T-helper 1 cell (primary cell): ENCODE measurements around the gene LSM7.
"Not testable (repeated sequence)": the region's sequence is repeated elsewhere in the genome, so short reads cannot be mapped to it uniquely, and the experiment has no call there.

Experiments used
- DNase-seq, 5 donors: peaks; one replicate each; pipeline ENCODE4 v3.0.0-alpha.2; 2012 to 2020

Gene LSM7

GRCh38 chr19:2355168-2356035, 27.0 kb upstream of the LSM7 start:
- no peak for DNase-seq

GRCh38 chr19:2354670-2355069, 26.3 kb upstream of the LSM7 start:
- no peak for DNase-seq

DNA sequence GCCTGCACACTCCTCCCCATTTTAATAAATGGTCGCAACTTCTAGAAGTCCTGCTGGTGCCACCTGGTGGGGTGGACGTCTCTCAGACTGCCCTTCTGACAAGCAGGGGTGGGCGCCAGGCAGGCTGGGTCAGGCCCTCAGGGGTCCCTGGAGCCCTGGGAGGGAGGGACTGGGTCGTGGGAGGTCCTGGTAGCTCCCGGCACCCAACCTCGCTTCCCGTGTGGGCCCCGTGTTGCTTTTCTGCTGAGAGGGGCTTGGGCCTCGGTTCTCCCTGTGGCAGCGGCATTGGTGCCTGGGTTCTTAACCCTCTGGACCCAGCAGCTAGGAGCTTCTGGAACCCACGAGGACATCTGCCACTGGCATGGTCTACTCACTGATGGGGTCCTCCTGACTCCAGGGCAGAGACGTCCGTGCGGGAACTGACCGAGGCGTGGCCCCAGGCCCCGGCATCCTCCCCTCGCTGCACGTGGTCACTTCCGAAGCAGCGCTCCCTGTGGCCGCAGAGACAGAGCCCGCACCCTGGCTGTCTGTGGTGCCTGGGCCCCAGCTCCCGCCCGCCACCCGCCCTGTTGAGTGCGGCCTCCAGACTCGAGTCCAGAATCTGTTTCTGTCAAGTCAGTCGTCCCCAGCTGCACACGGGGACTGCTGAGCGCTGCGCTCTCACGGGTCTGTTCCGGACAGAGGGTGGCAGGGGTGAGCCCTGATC, 25.7 kb upstream of the LSM7 start:
- DNase-seq = no peak

- DNase-seq = no peak
These were observed 24.9 kb upstream of the LSM7 start for GRCh38 chr19:2353159-2353886.

DNA sequence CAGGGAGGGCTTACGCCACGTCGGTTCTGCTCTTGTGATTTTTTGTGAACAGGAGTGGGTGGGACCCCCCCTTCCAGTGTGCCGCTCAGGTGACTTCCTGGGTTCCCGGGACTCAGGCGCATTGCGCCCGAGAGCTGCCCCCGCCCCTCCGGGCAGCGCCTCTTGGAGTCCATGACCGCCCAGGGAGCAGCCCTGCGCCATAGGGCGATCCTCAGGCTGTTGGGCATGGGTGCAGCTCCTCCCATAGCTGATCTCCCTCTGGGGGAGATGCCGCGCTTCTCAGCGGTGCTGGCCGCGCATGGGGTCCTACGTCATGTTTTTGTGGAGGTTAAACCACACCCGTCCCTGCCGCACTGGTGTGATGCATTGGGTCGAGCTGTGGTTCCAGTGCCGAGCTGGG, 23.7 kb upstream of the LSM7 start:
- no peak for DNase-seq

GRCh38 chr19:2351591-2351990, 23.2 kb upstream of the LSM7 start:
- no peak for DNase-seq

DNA sequence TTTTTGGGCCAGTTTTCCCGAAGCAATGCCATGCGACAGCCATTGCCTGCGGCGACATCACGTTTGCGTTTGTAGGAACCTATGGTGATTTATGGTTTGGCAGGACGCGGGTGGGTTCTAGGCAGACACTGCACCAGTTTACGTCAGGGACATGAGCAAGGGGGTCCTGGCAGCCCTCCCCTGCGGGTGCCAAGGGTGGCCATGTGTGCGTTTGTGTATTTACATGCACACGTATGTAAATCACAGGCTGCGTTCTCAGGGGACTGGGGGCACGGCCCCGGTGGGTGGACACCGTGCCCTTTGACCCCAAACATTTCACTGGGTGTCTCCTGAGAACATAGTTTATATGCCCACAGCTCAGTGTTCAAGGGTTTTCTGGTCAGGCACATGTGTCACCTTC, 22.3 kb upstream of the LSM7 start:
- DNase-seq = no peak

- not testable (repeated sequence) for DNase-seq
These were observed 21.4 kb upstream of the LSM7 start for GRCh38 chr19:2349818-2350217.

DNA sequence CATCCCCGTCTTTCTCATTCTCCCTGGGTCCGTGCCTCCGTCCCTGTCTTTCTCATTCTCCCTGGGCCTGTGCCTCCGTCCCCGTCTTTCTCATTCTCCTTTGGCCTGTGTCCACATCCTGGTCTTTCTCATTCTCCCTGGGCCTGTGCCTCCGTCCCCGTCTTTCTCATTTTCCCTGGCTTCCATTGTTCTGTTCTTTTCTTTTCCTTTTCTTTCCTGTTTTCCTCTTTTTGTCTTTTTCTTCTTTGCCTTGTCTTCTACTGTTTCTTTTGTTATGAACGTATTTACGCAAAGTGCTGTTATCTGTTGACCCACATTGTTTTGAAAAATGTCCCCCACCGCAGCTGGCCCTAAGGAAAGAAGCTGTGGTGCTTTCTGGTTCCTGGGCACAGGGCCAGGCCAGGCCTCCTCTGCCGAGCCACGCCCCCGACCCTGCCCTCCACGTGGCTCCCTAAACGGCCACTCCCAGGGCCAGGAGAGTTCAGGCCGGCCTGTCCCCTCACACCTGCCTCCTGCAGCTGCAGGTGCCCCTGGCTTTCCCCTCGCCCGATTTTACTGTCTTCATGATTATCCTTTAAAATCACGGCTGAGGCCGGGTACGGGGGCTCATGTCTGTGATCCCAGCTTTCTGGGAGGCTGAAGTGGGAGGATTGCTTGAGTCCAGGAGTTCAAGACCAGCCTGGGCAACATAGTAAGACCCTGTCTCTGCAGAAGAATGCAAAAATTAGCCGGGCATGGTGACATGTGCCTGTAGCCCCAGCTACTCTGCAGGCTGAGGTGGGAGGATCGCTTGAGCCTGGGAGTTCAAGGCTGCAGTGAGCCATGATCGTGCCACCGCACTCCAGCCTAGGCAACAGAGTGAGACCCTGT, 17.6 kb upstream of the LSM7 start:
- DNase-seq = no peak

DNA sequence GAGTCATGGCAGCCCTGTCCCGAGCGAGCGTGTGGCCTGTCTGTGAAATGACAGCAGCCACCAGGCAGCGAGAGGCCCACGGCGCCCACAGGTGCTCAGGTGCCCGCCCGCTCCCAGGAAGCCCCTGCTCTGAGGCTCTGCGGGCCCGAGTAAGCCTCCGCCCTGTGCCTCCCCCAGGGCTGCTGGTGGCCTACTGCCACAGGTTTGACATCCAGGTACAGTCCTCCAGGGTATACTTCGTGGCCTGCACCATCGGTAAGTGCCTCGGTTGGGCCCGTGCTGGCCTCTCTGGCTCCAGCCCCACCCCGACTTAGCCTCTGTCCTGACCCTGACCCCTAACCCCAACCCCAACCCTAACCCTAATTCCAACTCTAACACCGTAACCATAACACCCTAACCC, 16.7 kb upstream of the LSM7 start:
- DNase-seq = no peak

DNA sequence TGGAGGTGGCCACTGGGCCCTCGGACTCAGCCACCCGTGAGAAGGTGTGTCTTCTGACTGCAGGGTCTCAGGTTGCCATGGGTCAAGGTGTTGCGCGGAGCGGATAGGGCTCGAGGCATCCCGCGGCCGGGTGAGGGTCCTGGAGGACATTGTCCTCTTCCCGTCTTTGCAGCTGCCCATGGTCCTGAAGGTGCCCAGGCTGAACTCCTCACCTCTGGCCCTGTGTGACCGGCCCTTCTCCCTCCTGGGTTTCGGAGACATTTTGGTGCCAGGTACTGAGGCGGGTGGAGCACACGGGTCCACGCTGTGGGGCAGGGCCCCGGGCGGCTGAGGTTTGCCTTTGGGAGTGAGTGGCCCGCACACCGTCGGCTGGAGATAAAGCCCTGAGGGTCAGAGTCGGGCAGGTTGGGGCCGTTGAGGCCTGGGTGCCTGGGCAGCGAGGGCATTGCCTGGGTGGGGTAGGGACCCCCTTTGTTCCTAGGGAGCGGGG, 16.0 kb upstream of the LSM7 start:
- no peak for DNase-seq

DNA sequence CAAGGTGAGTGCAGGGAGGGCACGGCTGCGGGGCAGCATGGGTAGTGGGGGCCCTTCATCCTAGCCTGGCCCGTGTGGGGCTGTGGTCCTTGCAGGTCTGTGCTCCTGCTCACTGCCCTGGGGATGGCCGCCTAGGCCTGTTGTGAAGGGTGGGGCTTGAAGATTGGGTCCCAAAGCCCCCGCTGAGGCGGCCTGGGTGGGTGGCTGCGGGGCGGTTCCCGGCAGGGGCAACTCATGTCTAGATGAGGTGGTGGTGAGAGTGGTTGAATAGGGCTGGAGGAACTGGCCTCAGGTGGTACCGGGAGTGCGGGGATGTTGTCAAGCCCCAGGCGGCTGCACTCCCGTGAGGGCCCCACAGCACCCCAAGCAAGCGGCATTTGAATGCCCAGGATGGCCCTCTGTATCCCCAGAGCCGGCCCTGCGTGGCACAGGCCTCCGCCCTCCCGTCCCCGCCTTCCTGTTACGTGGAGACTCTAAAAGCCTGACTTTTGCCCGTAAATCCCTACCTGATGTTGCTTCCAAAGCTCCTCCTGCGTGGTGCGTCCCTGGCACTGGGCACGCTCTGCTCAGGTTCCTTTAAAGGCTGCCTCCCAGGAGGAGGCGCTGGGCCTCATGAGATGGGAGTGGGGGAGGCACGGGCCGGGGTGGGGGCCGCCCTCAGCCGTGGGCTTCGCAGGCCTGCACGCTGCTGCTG, 15.1 kb upstream of the LSM7 start:
- DNase-seq = no peak

DNA sequence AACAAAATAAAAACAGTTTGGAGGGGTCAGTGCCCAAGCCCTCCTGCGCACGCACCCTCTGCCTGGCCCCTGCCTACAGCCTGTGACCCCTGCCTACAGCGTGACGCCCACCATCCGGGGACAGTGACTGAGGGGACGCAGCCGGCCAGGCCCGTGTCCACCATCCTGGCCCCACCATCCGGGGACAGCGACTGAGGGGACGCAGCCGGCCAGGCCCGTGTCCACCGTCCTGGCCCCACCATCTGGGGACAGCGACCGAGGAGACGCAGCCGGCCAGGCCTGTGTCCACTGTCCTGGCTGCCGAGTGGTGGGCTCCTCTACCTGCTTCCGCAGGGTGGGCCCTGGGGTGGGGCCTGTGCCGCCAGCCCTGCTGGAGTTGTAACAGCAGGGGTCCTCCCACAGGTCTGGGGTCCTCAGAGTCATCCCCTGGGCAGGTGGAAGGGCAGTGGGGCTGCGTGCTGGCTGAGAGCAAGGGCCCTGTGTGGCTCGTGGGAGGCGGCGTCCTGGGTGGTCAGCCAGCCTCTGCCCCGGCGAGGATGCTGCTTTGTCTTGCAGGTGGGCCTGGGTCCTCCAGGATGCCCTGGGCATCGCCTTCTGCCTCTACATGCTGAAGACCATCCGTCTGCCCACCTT, 14.4 kb upstream of the LSM7 start:
- DNase-seq = no peak

- no peak for DNase-seq
These were observed 13.6 kb upstream of the LSM7 start for GRCh38 chr19:2341982-2342381.

DNA sequence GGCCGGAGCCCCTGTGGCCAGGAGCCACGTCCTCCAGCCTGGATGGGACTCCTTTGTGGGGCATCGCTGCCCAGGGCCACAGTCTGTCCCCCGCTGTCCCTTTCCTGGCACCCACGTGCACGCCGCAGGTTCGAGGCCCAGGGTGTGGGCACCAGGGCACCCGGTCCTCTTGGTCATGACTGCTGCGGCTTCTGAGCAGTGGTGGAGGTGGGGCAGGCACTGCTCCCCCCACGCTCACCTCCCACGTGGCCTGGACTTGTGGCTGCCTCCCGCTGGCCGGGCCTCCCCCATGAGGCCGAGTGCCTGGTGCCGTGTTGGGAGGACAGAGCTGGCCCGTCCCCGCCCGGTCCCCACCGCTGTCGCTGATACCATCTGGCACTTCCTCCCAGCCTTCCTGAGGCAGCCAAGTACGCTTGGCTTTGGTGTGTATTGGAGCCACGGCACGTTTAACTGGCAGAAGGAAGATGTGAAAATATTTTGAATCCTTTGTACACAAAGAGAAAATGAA, 12.9 kb upstream of the LSM7 start:
- no peak for DNase-seq

DNA sequence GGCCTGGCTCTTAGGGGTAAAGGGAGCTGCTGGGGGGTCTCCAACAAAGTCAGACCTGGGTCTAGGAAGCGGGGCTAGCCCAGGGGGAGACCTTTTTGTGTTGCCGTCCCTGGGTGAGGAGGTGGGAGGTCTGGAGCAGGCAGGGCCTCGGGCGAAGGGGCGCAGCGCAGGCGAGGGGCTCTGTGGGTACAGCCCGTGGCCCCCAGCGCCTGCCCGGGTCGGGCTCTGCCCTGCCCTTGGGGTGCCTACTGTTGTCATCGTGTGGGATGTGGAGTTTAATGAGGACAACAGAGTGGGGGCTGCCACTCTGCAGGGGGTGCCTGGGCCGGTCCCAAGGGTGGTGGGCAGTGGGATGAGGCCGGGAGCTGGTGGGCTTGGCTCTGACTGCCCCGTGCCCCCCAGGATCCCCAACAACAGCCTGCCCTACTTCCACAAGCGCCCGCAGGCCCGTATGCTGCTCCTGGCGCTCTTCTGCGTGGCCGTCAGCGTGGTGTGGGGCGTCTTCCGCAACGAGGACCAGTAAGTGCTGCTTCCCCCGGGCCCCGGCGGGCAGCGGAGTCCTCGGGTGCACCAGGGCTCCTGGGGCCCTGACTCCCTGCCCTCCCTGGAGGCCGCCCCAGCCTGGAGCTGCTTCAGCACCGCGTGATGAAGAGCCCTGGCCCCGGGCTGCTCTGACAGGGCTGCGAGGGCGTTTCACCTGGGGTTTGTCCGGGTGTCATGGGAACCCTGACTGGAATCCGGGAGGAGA, 12.3 kb upstream of the LSM7 start:
- no peak for DNase-seq

- DNase-seq = no peak
These were observed 11.4 kb upstream of the LSM7 start for GRCh38 chr19:2339644-2340310.

- DNase-seq = no peak
These were observed 10.6 kb upstream of the LSM7 start for GRCh38 chr19:2338751-2339643.
